NCI-H146 treated with DMSO at 0.1 percent for 48 hours (cell line): ENCODE results near the gene DEDD2.
"Not testable (repeated sequence)": the region's sequence is repeated elsewhere in the genome, so short reads cannot be mapped to it uniquely, and the experiment has no call there.

ENCODE experiments used
- DNase-seq: peaks from one replicate; lab custom pipeline; 2025; ENCODE audit not compliant: unreplicated experiment; lab: John Stamatoyannopoulos, UW

DEDD2 gene

GRCh38 chr19:42217520-42218437 lies at the start of gene DEDD2:
DEDD2 (minus strand) TSS chr19:42217677; CDS start chr19:42217007, 670 bp downstream.
- peak; percentile 95 for DNase-seq

- not testable (repeated sequence) for DNase-seq
Observed at GRCh38 chr19:42266928-42267603, 49.6 kb upstream of the DEDD2 start.

- not testable (repeated sequence) for DNase-seq
Observed at GRCh38 chr19:42266105-42266504, 48.6 kb upstream of the DEDD2 start.

GRCh38 chr19:42261763-42262162 lies 44.3 kb upstream of the DEDD2 start:
- no peak for DNase-seq

- not testable (repeated sequence) for DNase-seq
Observed at GRCh38 chr19:42257842-42258241, 40.4 kb upstream of the DEDD2 start.

GRCh38 chr19:42255766-42256745 lies 38.6 kb upstream of the DEDD2 start:
- DNase-seq, result peak; percentile 58

GRCh38 chr19:42254850-42255765 lies 37.6 kb upstream of the DEDD2 start, which contains the start of gene ERF:
ERF (minus strand) TSS chr19:42255128; CDS start chr19:42254999, 129 bp downstream.
- peak; percentile 65 for DNase-seq

GRCh38 chr19:42254089-42254849 lies 36.8 kb upstream of the DEDD2 start:
- DNase-seq, result no peak

- no peak for DNase-seq
Observed at GRCh38 chr19:42253245-42254088, 36.0 kb upstream of the DEDD2 start.

- DNase-seq, result no peak
Observed at GRCh38 chr19:42252365-42253244, 35.1 kb upstream of the DEDD2 start.

- no peak for DNase-seq
Observed at GRCh38 chr19:42251572-42252358, 34.3 kb upstream of the DEDD2 start.

- DNase-seq, result no peak
Observed at GRCh38 chr19:42250666-42251531, 33.4 kb upstream of the DEDD2 start.

GRCh38 chr19:42250183-42250665 lies 32.7 kb upstream of the DEDD2 start:
- DNase-seq, result no peak

- DNase-seq, result no peak
Observed at GRCh38 chr19:42249769-42250168, 32.3 kb upstream of the DEDD2 start.

- DNase-seq, result no peak
Observed at GRCh38 chr19:42249149-42249750, 31.8 kb upstream of the DEDD2 start.
